IPS-18a (cell line): Measurements from ENCODE around the gene CAPS.

Source experiments
- H3K27ac ChIP-seq: one replicate; pipeline ENCODE4 v1.5.1; 2013; ENCODE audit warnings: low read length
- H3K27me3 ChIP-seq: one replicate; pipeline ENCODE4 v1.6.1; 2013; ENCODE audit warnings: mild to moderate bottlenecking, low read length; ENCODE audit not compliant: control insufficient read depth, insufficient read depth
- H3K36me3 ChIP-seq: one replicate; pipeline ENCODE4 v1.6.1; 2013; ENCODE audit warnings: low read depth, low read length; ENCODE audit not compliant: control insufficient read depth
- H3K4me1 ChIP-seq: one replicate; pipeline ENCODE4 v1.6.1; 2013; ENCODE audit warnings: low read depth, low read length; ENCODE audit not compliant: control insufficient read depth
- H3K4me3 ChIP-seq: one replicate; pipeline ENCODE4 v1.5.1; 2013; ENCODE audit warnings: low read length
- H3K9ac ChIP-seq: one replicate; pipeline ENCODE4 v1.6.1; 2013; ENCODE audit warnings: mild to moderate bottlenecking, low read length, moderate library complexity
- H3K9me3 ChIP-seq: one replicate; pipeline ENCODE4 v1.6.1; 2013; ENCODE audit warnings: low read depth, low read length; ENCODE audit not compliant: control insufficient read depth

Gene CAPS

GRCh38 chr19:5904352-5905113 lies 9.5 kb upstream of the CAPS start, which contains the start of gene VMAC:
Gene VMAC (plus strand): TSS chr19:5904872. CDS start chr19:5904891, 19 bp downstream.
- Histone ChIP-seq H3K9me3 (no peaks in the 10 kb centered on the region), H3K27me3 (no peaks in the 10 kb centered on the region), H3K9ac (peak within 1 kb of the TSS; percentile 99), H3K4me1 (no peaks in the 10 kb centered on the region), H3K27ac (peak within 1 kb of the TSS; percentile 82), H3K4me3 (peak within 1 kb of the TSS; percentile 99), H3K36me3 (no peaks in the 10 kb centered on the region)

GRCh38 chr19:5905114-5905778 lies 8.8 kb upstream of the CAPS start:
- Histone ChIP-seq H3K4me3 (peak overlapping the region; percentile 84), H3K36me3 (no peaks in the 10 kb centered on the region), H3K27ac (no peak overlapping the region), H3K27me3 (no peaks in the 10 kb centered on the region), H3K9me3 (no peaks in the 10 kb centered on the region), H3K4me1 (no peaks in the 10 kb centered on the region), H3K9ac (peak overlapping the region; percentile 66)

- H3K27ac ChIP-seq: no peak overlapping the region
- H3K36me3 ChIP-seq: no peaks in the 10 kb centered on the region
- no peaks in the 10 kb centered on the region for H3K9me3 ChIP-seq
- no peak overlapping the region for H3K4me3 ChIP-seq
- no peaks in the 10 kb centered on the region for H3K27me3 ChIP-seq
- H3K4me1 ChIP-seq: no peaks in the 10 kb centered on the region
- no peak overlapping the region for H3K9ac ChIP-seq
These were observed 6.8 kb upstream of the CAPS start for GRCh38 chr19:5907241-5907640.

DNA sequence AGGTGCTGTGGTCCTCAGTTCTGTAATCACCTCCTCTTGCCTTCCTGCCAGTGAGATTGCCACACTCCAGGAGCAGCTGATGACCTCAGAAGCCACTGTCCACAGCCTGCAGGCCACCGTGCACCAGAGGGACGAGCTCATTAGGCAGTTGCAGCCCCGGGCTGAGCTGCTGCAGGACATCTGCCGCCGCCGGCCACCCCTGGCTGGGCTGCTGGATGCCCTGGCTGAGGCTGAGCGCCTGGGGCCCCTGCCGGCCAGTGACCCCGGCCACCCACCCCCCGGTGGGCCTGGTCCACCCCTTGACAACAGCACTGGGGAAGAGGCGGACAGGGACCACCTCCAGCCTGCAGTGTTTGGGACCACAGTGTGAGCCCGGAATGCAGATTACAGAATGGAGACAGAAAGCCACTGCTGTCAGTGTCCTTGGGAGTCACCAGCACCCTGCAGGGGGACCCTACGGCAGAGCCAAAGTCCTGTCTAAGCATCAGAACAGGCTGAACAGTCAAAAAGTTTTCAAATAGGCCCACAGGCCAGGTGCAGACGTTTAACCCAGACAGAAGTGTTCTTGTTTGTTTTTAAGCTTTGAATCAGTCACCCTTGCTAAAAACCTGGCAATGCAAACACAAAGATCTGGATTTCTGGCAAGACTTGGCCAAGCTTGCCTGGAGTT lies 5.1 kb upstream of the CAPS start:
- H3K27ac ChIP-seq: no peak overlapping the region

DNA sequence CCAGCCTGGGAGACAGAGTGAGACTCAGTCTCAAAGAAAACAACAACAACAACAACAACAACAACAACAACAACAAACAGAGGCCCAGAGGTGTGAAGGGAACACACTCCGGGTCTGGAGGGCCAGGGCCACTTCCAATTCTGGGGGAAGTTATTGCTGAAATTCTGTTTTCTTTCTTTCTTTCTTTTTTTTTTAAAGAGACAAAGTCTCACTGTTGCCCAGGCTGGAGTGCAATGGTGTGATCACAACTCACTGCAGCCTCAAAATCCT lies 3.5 kb upstream of the CAPS start:
- Histone ChIP-seq H3K9me3 (no peaks in the 10 kb centered on the region), H3K36me3 (peaks cover 2% of the 10 kb centered on the region), H3K27ac (no peak overlapping the region), H3K27me3 (no peaks in the 10 kb centered on the region), H3K9ac (no peak overlapping the region), H3K4me1 (no peaks in the 10 kb centered on the region), H3K4me3 (no peak overlapping the region)

More for the DNA sequence above, 5.1 kb upstream of the CAPS start:
- Histone ChIP-seq H3K36me3 (peaks cover 2% of the 10 kb centered on the region), H3K9ac (no peak overlapping the region), H3K4me1 (no peaks in the 10 kb centered on the region), H3K9me3 (no peaks in the 10 kb centered on the region), H3K27me3 (no peaks in the 10 kb centered on the region), H3K4me3 (no peak overlapping the region)

DNA sequence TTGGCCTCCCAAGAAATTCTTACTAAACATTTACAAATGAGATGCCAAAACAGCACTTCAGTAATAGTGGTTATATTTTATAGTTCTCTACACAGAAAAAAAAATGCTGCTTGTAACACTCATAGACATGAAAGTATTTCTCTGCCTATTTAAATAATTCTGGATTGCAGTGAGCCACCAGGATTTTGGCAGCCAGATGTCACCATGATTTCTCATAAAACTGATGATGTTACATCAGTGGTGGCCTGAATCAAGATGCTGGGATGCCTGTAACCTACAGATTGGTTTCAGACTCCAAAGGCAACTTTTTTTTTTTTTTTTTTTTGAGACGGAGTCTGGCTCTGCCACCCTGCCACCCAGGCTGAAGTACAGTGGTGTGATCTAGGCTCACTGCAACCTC lies 2.7 kb upstream of the CAPS start:
- no peak overlapping the region for H3K9ac ChIP-seq
- H3K27ac ChIP-seq: no peak overlapping the region
- no peaks in the 10 kb centered on the region for H3K27me3 ChIP-seq
- H3K4me1 ChIP-seq: no peaks in the 10 kb centered on the region
- no peaks in the 10 kb centered on the region for H3K9me3 ChIP-seq
- H3K36me3 ChIP-seq: peaks cover 6% of the 10 kb centered on the region
- H3K4me3 ChIP-seq: no peak overlapping the region

DNA sequence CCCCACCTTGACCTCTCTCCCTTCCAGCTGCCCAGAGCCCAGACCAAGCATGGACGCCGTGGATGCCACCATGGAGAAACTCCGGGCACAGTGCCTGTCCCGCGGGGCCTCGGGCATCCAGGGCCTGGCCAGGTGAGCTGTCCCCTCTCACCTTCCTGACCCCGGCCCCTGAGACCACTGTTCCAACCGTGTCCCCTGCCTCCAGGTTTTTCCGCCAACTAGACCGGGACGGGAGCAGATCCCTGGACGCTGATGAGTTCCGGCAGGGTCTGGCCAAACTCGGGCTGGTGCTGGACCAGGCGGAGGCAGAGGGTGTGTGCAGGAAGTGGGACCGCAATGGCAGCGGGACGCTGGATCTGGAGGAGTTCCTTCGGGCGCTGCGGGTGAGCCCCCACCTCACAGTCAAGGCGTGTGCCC lies 312 bp downstream of the CAPS start:
- Histone ChIP-seq H3K36me3 (peaks cover 32% of the 10 kb centered on the region), H3K27ac (no peak overlapping the region), H3K4me1 (no peaks in the 10 kb centered on the region), H3K4me3 (no peak overlapping the region), H3K27me3 (no peaks in the 10 kb centered on the region), H3K9me3 (no peaks in the 10 kb centered on the region), H3K9ac (no peak overlapping the region)

DNA sequence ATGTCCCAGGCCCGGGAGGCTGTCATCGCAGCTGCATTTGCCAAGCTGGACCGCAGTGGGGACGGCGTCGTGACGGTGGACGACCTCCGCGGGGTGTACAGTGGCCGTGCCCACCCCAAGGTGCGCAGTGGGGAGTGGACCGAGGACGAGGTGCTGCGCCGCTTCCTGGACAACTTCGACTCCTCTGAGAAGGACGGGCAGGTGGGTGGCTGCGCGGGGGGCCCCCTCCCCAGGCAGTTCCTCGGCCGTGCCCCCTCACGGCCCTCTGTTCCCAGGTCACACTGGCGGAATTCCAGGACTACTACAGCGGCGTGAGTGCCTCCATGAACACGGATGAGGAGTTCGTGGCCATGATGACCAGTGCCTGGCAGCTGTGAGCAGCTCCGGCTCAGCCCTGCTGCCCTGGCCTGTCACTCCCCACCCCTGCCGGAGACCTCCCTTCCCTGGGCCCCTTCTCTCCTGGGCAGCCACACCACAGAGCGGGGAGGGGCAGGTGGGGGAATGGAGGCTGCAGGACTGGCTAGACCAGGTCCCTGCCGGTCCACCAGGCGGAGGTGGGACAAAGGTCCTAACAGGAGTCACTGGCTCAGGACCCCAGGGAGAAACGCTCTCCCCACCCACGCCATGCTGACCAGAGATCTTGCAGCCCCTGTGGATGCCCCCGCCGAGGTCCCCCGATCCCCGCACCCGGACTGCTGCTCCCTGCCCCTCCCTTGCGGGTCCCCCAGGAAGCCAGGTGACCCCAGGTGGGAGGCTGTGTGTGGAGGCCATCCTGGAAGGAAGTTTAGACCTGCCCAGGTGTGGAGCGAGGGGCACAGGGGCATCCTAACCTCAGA lies 1.1 kb downstream of the CAPS start:
- Histone ChIP-seq H3K9ac (no peak overlapping the region), H3K4me1 (no peaks in the 10 kb centered on the region), H3K27ac (no peak overlapping the region), H3K36me3 (peaks cover 39% of the 10 kb centered on the region), H3K9me3 (no peaks in the 10 kb centered on the region), H3K4me3 (no peak overlapping the region), H3K27me3 (no peaks in the 10 kb centered on the region)

GRCh38 chr19:5915782-5916165 lies 1.7 kb downstream of the CAPS start:
- Histone ChIP-seq H3K4me1 (no peaks in the 10 kb centered on the region), H3K27ac (no peak overlapping the region), H3K27me3 (no peaks in the 10 kb centered on the region), H3K36me3 (peaks cover 39% of the 10 kb centered on the region), H3K9ac (no peak overlapping the region), H3K4me3 (no peak overlapping the region), H3K9me3 (no peaks in the 10 kb centered on the region)

- Histone ChIP-seq H3K27ac (no peak overlapping the region), H3K4me1 (no peaks in the 10 kb centered on the region), H3K9ac (no peak overlapping the region), H3K4me3 (no peak overlapping the region), H3K36me3 (peaks cover 39% of the 10 kb centered on the region), H3K27me3 (no peaks in the 10 kb centered on the region), H3K9me3 (no peaks in the 10 kb centered on the region)
These were observed 2.2 kb downstream of the CAPS start for GRCh38 chr19:5916181-5916708.
